Stimulated activated naive CD4-positive, alpha-beta T cell (primary cell): ENCODE measurements around the gene PZP.
"Not testable (repeated sequence)": the region's sequence is repeated elsewhere in the genome, so short reads cannot be mapped to it uniquely, and the experiment has no call there.

Experiments
- DNase-seq, 6 experiments: peaks; one replicate each; lab custom pipeline; 2025; lab: John Stamatoyannopoulos, UW

PZP gene

GRCh38 chr12:9208229-9208628 lies at the start of gene PZP:
PZP (minus strand) TSS chr12:9208395; CDS start chr12:9208341, 54 bp downstream.
- no peak for DNase-seq

DNA sequence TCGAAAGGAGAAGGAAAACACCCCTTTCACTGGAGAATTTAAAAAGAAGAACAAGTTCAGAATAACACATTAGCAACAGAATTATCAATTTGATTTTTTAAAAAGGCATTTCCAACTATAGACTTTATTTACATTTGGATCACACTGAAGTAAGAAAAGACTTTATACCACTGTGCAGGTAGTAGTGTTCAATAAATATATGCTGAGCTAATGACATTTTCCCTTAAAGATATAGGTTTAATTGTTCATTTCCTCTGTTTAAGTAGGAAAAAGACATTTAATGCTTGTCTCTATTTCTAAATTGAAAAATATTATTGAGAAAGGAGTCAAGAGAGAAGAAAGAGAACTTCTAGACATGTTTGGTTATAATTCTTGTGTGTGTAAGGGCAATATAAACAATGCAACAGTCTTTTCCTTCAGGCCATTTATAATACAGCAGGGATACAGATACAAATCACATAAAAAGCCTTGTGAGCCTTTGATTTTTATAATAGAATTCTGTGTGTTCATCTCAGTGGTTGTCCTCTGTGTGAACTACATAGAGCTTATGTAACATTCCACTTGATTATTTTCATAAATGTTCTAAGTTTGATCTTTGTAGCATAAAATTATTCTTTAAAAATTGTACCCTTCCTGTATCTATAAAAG lies 48.7 kb upstream of the PZP start:
- no peak for DNase-seq

- no peak for DNase-seq
These were observed 48.1 kb upstream of the PZP start for GRCh38 chr12:9256341-9256740.

GRCh38 chr12:9255837-9256236 lies 47.6 kb upstream of the PZP start:
- DNase-seq, result no peak

DNA sequence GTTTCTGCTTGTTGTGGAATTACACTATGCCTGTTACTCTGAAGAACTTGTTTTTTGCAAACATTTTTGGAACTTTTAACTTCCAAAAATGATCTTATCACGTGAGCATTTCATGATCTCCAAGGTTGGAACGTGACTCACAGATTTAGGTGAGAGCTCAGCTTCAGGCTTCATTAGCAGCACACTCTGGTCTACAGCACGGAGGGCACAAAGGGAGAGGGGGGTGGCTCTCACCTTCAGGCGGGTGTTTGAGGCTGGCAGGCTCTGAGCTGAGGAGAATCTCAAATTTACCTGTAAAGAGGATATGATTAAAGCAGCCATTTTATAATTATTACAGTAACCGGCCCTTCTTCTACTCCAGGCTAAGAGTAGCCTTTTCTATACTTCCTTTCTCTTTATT lies 45.3 kb upstream of the PZP start:
- no peak for DNase-seq

DNA sequence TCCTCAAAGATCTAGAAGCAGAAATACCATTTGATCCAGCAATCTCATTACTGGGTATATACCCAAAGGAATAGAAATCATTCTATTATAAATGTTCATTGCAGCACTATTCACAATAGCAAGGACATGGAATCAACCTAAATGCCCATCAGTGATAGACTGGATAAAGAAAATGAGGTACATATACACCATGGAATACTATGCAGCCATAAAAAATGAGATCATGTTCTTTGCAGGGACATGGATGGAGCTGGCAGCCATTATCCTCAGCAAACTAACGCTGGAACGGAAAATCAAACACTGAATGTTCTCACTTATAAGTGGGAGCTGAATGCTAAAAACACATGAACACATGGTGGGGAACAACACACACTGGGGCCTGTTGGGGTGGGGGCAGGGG lies 44.6 kb upstream of the PZP start:
- not testable (repeated sequence) for DNase-seq

GRCh38 chr12:9252256-9252655 lies 44.1 kb upstream of the PZP start:
- DNase-seq, result no peak

DNA sequence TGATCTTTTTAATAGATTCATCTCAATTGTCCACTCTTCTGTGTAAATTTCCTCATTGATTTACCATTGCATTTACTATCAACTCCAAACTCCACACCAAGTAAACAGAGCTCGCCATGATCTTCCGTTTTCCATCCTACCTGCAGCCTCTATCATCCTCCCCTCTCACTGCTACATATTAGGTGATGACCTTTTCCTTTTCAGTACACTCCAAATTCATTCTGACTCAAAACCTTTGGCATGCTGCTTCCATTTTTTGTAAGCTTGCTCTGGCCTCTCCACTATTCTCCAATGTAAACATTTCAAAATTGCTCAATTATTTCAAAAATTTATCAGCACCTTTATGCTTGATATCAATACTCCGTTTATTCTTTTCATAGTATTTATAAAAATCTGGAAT lies 40.2 kb upstream of the PZP start:
- no peak for DNase-seq

DNA sequence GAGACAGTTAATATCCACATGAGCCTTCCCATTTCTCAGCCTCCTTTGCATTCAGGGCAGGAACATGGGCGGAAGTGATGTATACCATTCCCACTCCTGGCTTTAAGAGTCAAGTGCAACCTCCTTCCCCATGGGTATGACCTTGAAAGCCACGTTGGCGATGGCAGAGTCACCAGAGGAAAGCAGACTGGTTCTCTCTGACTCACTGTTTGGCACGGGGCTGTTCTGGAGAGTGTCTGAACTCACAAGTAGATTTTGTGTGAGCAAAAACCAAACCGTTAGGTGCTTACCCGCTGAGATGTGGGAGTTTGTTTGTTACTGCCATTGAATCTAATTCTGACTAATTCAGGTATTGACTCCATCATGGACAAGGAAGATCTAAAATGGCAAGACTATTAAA lies 36.7 kb upstream of the PZP start:
- no peak for DNase-seq

GRCh38 chr12:9243999-9244649 lies 35.9 kb upstream of the PZP start:
- DNase-seq, result no peak

GRCh38 chr12:9241301-9241700 lies 33.1 kb upstream of the PZP start:
- no peak for DNase-seq

GRCh38 chr12:9240776-9241175 lies 32.6 kb upstream of the PZP start:
- no peak for DNase-seq

GRCh38 chr12:9240004-9240635 lies 31.9 kb upstream of the PZP start:
- peak in 3 of 6 experiments; percentile 7 to 17 (median 8) for DNase-seq

DNA sequence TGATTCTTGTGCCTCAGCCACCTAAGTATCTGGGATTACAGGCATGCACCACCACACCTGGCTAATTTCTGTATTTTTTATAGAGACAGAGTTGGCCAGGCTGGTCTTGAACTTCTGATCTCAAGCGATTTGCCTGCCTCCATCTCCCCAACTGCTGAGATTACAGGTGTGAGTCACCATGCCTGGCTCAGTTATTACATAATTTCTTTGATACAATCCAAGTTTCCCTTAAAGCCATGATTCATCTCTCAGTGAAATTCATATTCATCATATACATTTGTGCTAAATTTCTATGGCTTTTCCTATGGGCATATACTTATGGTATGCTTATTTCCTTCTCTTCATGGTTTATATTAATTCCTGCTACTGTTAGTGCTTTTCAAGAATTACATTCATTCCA lies 29.1 kb upstream of the PZP start:
- DNase-seq, result no peak

DNA sequence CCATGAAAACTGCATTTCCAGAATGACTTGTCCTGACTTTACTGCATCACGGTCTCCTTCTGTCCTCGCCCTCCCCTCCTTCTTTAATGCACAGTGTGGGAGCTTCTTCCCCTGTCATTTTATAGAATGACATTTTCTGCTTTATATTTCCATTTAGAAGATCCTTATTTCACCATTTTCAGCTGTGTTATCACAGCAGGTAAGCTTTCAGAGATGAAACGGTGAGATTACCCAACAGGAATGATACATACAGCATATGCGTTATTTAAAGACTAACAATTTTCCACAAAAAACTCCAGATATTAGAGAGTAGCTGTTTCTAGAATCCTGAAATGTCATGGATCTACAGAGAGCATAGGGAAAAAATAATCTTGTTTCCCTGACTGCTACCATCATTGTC lies 27.3 kb upstream of the PZP start:
- no peak for DNase-seq

DNA sequence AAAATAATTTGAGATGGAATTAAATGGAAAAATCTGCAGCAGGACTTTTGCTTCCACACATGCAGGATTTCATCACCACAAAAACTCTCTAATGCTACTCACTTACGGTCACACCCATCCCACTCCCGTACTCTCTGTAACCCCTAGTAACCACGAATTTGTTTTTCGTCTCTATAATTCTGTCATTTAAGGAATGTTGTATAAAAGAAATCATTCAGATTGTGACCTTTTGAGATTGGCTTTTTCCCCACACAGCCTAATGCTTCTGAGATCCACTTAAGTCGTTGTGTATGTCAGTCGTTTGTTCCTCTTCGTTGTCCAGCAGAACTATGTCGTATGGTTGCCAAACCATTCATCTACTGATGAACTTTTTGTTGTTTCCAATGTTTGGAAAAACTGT lies 19.8 kb upstream of the PZP start:
- DNase-seq, result no peak

- DNase-seq, result no peak
These were observed 15.6 kb upstream of the PZP start for GRCh38 chr12:9223830-9224229.

GRCh38 chr12:9221483-9221882 lies 13.3 kb upstream of the PZP start:
- no peak for DNase-seq

DNA sequence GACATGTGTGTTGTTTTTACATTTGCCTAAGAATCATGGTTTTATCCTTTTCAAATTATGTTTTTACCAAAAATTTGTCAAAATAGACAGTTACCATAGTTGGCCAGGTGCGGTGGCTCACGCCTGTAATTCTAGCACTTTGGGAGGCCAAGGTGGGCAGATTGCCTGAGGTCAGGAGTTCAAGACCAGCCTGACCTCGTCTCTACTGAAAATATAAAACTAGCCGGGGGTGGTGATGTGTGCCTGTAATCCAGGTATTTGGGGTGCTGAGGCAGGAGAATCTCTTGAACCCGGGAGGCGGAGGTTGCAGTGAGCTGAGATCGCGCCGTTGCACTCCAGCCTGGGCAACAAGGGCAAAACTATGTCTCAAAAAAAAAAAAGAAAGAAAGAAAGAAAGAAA lies 12.8 kb upstream of the PZP start:
- not testable (repeated sequence) for DNase-seq

DNA sequence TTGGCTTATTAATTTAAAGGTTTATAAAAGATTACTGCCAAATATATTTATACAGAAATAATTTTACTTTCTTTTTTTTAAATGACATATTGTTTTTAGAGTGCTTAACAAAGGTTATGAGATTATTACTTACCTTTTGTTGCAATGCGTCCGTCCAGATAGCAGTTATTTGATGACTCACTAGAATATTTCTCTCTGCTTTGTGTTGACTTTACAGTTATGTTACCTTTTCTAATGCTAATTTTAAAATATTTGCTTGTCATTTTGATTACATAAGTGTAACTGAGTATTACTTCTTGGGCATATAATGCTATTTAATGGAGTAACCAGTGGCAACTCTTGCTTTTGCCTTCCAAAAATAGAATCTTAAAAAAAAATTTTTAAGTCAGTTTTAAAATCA lies 6.3 kb upstream of the PZP start:
- DNase-seq, result no peak

- no peak for DNase-seq
These were observed 3.5 kb upstream of the PZP start for GRCh38 chr12:9211687-9212086.

- no peak for DNase-seq
These were observed 3.8 kb downstream of the PZP start for GRCh38 chr12:9204380-9204779.

GRCh38 chr12:9198012-9198411 lies 10.2 kb downstream of the PZP start:
- no peak for DNase-seq

- no peak for DNase-seq
These were observed 23.9 kb downstream of the PZP start for GRCh38 chr12:9184276-9184675.
